MM.1S (cell line): ENCODE measurements around the gene CCDC17.

Experiments used
- DNase-seq: peaks from one replicate; pipeline ENCODE4 v3.0.0-alpha.2; 2015
- H2AFZ ChIP-seq: fragments of 300-600 bp; sonication (generic); 2 replicates; pipeline ENCODE4 v1.6.0; 2016; ENCODE audit warnings: antibody characterized with exemption, low read length
- H3F3A ChIP-seq: fragments of 300-600 bp; sonication (generic); 2 replicates; pipeline ENCODE4 v1.6.1; 2016; ENCODE audit warnings: mild to moderate bottlenecking, antibody characterized with exemption, low read length, moderate library complexity, mixed read lengths; ENCODE audit not compliant: insufficient read depth
- H3K27ac ChIP-seq: fragments of 300-600 bp; sonication (generic); 2 replicates; pipeline ENCODE4 v1.5.1; 2016; ENCODE audit warnings: mild to moderate bottlenecking, low read length
- H3K27me3 ChIP-seq: fragments of 300-600 bp; sonication (generic); replicated peaks from 2 replicates; pipeline ENCODE4 v1.6.0; 2016; ENCODE audit warnings: low read length; ENCODE audit not compliant: insufficient read depth
- H3K36me3 ChIP-seq: fragments of 300-600 bp; sonication (generic); replicated peaks from 2 replicates; pipeline ENCODE4 v1.6.1; 2016; ENCODE audit warnings: mild to moderate bottlenecking, low read length, mixed read lengths; ENCODE audit not compliant: insufficient read depth
- H3K4me1 ChIP-seq: fragments of 300-600 bp; sonication (generic); 2 replicates; pipeline ENCODE4 v1.6.1; 2016; ENCODE audit warnings: low read length, mixed read lengths
- H3K4me2 ChIP-seq: fragments of 300-600 bp; sonication (generic); 2 replicates; pipeline ENCODE4 v1.6.0; 2016; ENCODE audit warnings: low read depth, low read length
- H3K4me3 ChIP-seq: fragments of 300-600 bp; sonication (generic); 2 replicates; pipeline ENCODE4 v1.5.1; 2016; ENCODE audit warnings: low read length, mixed read lengths
- H3K79me2 ChIP-seq: fragments of 300-600 bp; sonication (generic); 2 replicates; pipeline ENCODE4 v1.6.1; 2016; ENCODE audit warnings: mixed run types, low read length, mixed read lengths
- H3K9ac ChIP-seq: fragments of 300-600 bp; sonication (generic); 2 replicates; pipeline ENCODE4 v1.6.1; 2016; ENCODE audit warnings: low read length, mixed read lengths
- H3K9me2 ChIP-seq: fragments of 300-600 bp; sonication (generic); replicated peaks from 2 replicates; pipeline ENCODE4 v1.6.1; 2016; ENCODE audit warnings: mild to moderate bottlenecking, low read length, mixed read lengths; ENCODE audit not compliant: insufficient read depth
- H3K9me3 ChIP-seq: fragments of 300-600 bp; sonication (generic); replicated peaks from 2 replicates; pipeline ENCODE4 v1.6.1; 2016; ENCODE audit warnings: mild to moderate bottlenecking, low read length, mixed read lengths; ENCODE audit not compliant: insufficient read depth
- H4K20me1 ChIP-seq: fragments of 300-600 bp; sonication (generic); 2 replicates; pipeline ENCODE4 v1.6.1; 2016; ENCODE audit warnings: mild to moderate bottlenecking, low read length, moderate library complexity, mixed read lengths; ENCODE audit not compliant: insufficient read depth
- EZH2 ChIP-seq: fragments of 300-600 bp; sonication (generic); optimal IDR thresholded peaks from 2 replicates; pipeline ENCODE3; 2017; ENCODE audit warnings: low read depth, mild to moderate bottlenecking, antibody characterized with exemption, low read length, mixed read lengths
- EZH2phosphoT487 ChIP-seq: fragments of 300-600 bp; sonication (generic); IDR thresholded peaks from 2 replicates; pipeline ENCODE4 v1.6.1; 2018; ENCODE audit warnings: antibody characterized with exemption, low read length
- TF ChIP-seq, protein P1 (sequence below): fragments of 300-600 bp; sonication (generic); IDR thresholded peaks from 2 replicates; pipeline ENCODE4 v1.5.1; 2016; ENCODE audit warnings: antibody characterized with exemption, low read length, mixed read lengths

CCDC17 gene

DNA sequence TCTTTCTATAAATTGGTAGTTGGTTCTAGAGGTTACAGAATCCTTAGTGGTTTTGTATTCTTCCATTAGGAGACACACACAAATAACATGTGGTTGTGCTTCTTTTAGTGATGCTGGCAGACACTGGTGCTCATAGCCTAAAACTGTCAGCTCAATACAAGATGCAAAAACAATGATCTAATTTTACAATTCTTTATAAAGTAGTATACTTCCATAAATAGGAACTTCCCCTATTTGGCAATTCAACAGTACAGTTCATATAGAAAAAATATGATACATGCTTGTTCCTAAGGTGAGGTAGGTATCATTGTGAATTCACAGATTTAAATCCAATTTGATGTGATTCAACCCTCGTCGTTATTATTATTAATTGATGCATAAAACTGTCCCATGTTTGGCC is 20.8 kb upstream of the CCDC17 start:
- Histone ChIP-seq H3K36me3 (no peaks in the 10 kb centered on the region; the same call in 1 of the 2 replicates), H3K27ac (peak overlapping the region; percentile 3; the same call in 1 of the 2 replicates), H3F3A (0 out of 2 replicates have a peak, but pooled peaks cover 4% of the 10 kb centered on the region), H3K79me2 (peaks cover 14% of the 10 kb centered on the region), H2AFZ (no peak overlapping the region), H3K9me3 (no peaks in the 10 kb centered on the region), H3K4me3 (no peak overlapping the region), H3K27me3 (no peaks in the 10 kb centered on the region), H3K9me2 (no peaks in the 10 kb centered on the region), H3K4me1 (peaks cover 8% of the 10 kb centered on the region; the same call in 1 of the 2 replicates), H4K20me1 (no peaks in the 10 kb centered on the region), H3K4me2 (no peak overlapping the region), H3K9ac (no peak overlapping the region; the same call in 1 of the 2 replicates)
- TF ChIP-seq, protein P1, sequence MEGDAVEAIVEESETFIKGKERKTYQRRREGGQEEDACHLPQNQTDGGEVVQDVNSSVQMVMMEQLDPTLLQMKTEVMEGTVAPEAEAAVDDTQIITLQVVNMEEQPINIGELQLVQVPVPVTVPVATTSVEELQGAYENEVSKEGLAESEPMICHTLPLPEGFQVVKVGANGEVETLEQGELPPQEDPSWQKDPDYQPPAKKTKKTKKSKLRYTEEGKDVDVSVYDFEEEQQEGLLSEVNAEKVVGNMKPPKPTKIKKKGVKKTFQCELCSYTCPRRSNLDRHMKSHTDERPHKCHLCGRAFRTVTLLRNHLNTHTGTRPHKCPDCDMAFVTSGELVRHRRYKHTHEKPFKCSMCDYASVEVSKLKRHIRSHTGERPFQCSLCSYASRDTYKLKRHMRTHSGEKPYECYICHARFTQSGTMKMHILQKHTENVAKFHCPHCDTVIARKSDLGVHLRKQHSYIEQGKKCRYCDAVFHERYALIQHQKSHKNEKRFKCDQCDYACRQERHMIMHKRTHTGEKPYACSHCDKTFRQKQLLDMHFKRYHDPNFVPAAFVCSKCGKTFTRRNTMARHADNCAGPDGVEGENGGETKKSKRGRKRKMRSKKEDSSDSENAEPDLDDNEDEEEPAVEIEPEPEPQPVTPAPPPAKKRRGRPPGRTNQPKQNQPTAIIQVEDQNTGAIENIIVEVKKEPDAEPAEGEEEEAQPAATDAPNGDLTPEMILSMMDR = no peak
- no peak for DNase-seq

DNA sequence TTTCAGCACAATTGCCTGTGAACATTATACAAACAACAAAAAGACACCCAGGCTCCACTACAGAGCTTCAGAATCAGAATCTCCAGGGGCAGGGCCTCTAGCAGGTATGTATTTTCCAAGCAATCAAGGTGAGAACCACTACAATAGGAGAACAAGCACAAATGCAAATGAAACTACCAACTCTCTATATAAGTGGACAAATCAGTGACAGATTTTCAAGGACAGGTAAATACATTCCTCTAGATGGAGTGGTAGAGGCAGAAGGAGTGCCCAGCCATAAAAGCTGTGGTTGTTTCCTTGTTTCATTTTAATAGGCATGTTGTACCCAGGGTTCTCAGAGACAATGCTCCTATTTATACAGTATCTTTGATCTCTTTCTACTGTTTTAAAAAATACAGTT is 20.1 kb upstream of the CCDC17 start:
- DNase-seq = peak; percentile 50
- peaks cover 3% of the 10 kb centered on the region; the same call in 1 of the 2 replicates for H3K36me3 ChIP-seq

DNA sequence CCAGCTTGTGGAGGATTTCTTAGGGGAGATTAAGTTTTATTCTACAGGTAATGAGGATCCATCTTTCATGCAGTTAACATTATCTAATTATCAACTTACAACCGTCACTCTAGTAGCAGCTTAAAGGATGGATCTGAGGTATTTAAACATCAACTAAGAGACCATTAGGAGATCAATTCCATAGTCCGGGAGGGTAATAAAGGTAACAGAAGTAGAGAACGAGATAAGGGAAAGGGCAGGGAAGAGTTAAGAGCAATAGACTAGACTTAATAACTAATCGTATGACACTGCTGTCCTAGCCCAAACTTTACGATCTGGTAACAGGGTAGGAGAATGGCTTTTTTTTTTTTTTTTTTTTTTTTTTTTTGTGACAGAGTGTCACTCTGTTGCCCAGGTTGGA is 19.5 kb upstream of the CCDC17 start:
- no peaks in the 10 kb centered on the region for H3K9me3 ChIP-seq
- 0 out of 2 replicates have a peak, but pooled peaks cover 4% of the 10 kb centered on the region for H3F3A ChIP-seq
- no peaks in the 10 kb centered on the region for H3K27me3 ChIP-seq
- DNase-seq = no peak
- no peak overlapping the region for H3K9ac ChIP-seq
- no peak overlapping the region for H3K4me2 ChIP-seq
- H4K20me1 ChIP-seq = no peaks in the 10 kb centered on the region
- H3K4me3 ChIP-seq = no peak overlapping the region
- no peak overlapping the region for H2AFZ ChIP-seq
- H3K27ac ChIP-seq = no peak overlapping the region
- H3K4me1 ChIP-seq = peaks cover 8% of the 10 kb centered on the region; the same call in 1 of the 2 replicates
- H3K79me2 ChIP-seq = peaks cover 1% of the 10 kb centered on the region; the same call in 1 of the 2 replicates
- peaks cover 6% of the 10 kb centered on the region; the same call in 1 of the 2 replicates for H3K36me3 ChIP-seq
- H3K9me2 ChIP-seq = no peaks in the 10 kb centered on the region
- TF ChIP-seq, protein P1 = no peak
- TF ChIP-seq EZH2 = no peak

More for the DNA sequence above, 20.1 kb upstream of the CCDC17 start:
- 0 out of 2 replicates have a peak, but pooled peaks cover 4% of the 10 kb centered on the region for H3F3A ChIP-seq
- peaks cover 8% of the 10 kb centered on the region; the same call in 1 of the 2 replicates for H3K79me2 ChIP-seq
- no peak overlapping the region for H2AFZ ChIP-seq
- H3K27me3 ChIP-seq = no peaks in the 10 kb centered on the region
- H3K9me2 ChIP-seq = no peaks in the 10 kb centered on the region
- no peak overlapping the region; the same call in 1 of the 2 replicates for H3K9ac ChIP-seq
- H3K4me1 ChIP-seq = peaks cover 8% of the 10 kb centered on the region; the same call in 1 of the 2 replicates
- no peaks in the 10 kb centered on the region for H3K9me3 ChIP-seq
- H3K27ac ChIP-seq = peak overlapping the region; percentile 3; the same call in 1 of the 2 replicates
- no peak for TF ChIP-seq EZH2
- TF ChIP-seq, protein P1 = peak; percentile 45
- TF ChIP-seq EZH2phosphoT487 = no peak
- no peaks in the 10 kb centered on the region for H4K20me1 ChIP-seq
- H3K4me2 ChIP-seq = no peak overlapping the region
- H3K4me3 ChIP-seq = no peak overlapping the region
